H9 (cell line): ENCODE data around the gene PRPF40A. TPM values are rescaled to one million over a fixed set of nuclear protein-coding genes. Genes with fewer than 3 reads are reported as not detected.
"Not testable (repeated sequence)": the region's sequence is repeated elsewhere in the genome, so short reads cannot be mapped to it uniquely, and the experiment has no call there.

Experiments
- DNase-seq: peaks from one replicate; pipeline ENCODE4 v3.0.0-alpha.2; 2017
- H2AFZ ChIP-seq: one replicate; pipeline ENCODE4 v1.6.1; 2013; ENCODE audit warnings: mild to moderate bottlenecking, low read length, control low read depth, moderate library complexity
- H2AK5ac ChIP-seq: 2 replicates; pipeline ENCODE4 v1.6.1; 2013; ENCODE audit warnings: low read length, control low read depth, mixed read lengths; ENCODE audit not compliant: insufficient read length
- H2BK120ac ChIP-seq: one replicate; pipeline ENCODE4 v1.6.1; 2013; ENCODE audit warnings: low read depth, mild to moderate bottlenecking, low read length, control low read depth, inconsistent platforms; ENCODE audit not compliant: poor library complexity, severe bottlenecking
- H2BK12ac ChIP-seq: 2 replicates; pipeline ENCODE4 v1.6.1; 2013; ENCODE audit warnings: low read length, control low read depth, mixed read lengths, low read depth; ENCODE audit not compliant: insufficient read length
- H2BK15ac ChIP-seq: 2 replicates; pipeline ENCODE4 v1.6.1; 2013; ENCODE audit warnings: low read depth, low read length, control low read depth
- H2BK20ac ChIP-seq: one replicate; pipeline ENCODE4 v1.6.1; 2013; ENCODE audit warnings: low read depth, mild to moderate bottlenecking, low read length, control low read depth, inconsistent platforms; ENCODE audit not compliant: poor library complexity, severe bottlenecking
- H2BK5ac ChIP-seq: 2 replicates; pipeline ENCODE4 v1.6.1; 2013; ENCODE audit warnings: low read length, control low read depth, mixed read lengths; ENCODE audit not compliant: insufficient read length
- H3K14ac ChIP-seq: 2 replicates; pipeline ENCODE4 v1.6.1; 2013; ENCODE audit warnings: low read length, control low read depth; ENCODE audit not compliant: insufficient read depth
- H3K18ac ChIP-seq: 2 replicates; pipeline ENCODE4 v1.6.1; 2013; ENCODE audit warnings: low read depth, mild to moderate bottlenecking, mixed read lengths, low read length, control low read depth; ENCODE audit not compliant: insufficient read length
- H3K23ac ChIP-seq: 2 replicates; pipeline ENCODE4 v1.6.1; 2013; ENCODE audit warnings: low read length, control low read depth, mixed read lengths, low read depth; ENCODE audit not compliant: insufficient read length
- H3K23me2 ChIP-seq: 2 replicates; pipeline ENCODE4 v1.6.1; 2013; ENCODE audit warnings: low read depth, mild to moderate bottlenecking, mixed read lengths, low read length, control low read depth; ENCODE audit not compliant: insufficient read length, poor library complexity, severe bottlenecking
- H3K27ac ChIP-seq: 2 replicates; pipeline ENCODE4 v1.5.1; 2013; ENCODE audit warnings: low read length, control low read depth, mixed read lengths, low read depth; ENCODE audit not compliant: insufficient read length
- H3K27me3 ChIP-seq: 2 replicates; pipeline ENCODE4 v1.6.1; 2013; ENCODE audit warnings: low read length, control low read depth, inconsistent platforms; ENCODE audit not compliant: insufficient read depth
- H3K4ac ChIP-seq: 2 replicates; pipeline ENCODE4 v1.6.1; 2013; ENCODE audit warnings: low read depth, mild to moderate bottlenecking, control low read depth, inconsistent platforms, low read length, moderate library complexity
- H3K4me1 ChIP-seq: 2 replicates; pipeline ENCODE4 v1.6.1; 2013; ENCODE audit warnings: low read length, control low read depth, inconsistent platforms; ENCODE audit not compliant: insufficient read depth
- H3K4me2 ChIP-seq: 2 replicates; pipeline ENCODE4 v1.6.1; 2013; ENCODE audit warnings: low read length, control low read depth, mixed read lengths; ENCODE audit not compliant: insufficient read length, insufficient read depth
- H3K56ac ChIP-seq: 2 replicates; pipeline ENCODE4 v1.6.1; 2013; ENCODE audit warnings: low read depth, mild to moderate bottlenecking, mixed read lengths, low read length, control low read depth; ENCODE audit not compliant: insufficient read length
- H3K79me1 ChIP-seq: 2 replicates; pipeline ENCODE4 v1.6.1; 2013; ENCODE audit warnings: low read depth, mild to moderate bottlenecking, moderate library complexity, low read length, control low read depth, inconsistent platforms; ENCODE audit not compliant: insufficient read depth, poor library complexity, severe bottlenecking
- H3K79me2 ChIP-seq: 2 replicates; pipeline ENCODE4 v1.6.1; 2013; ENCODE audit warnings: low read length, control low read depth, inconsistent platforms; ENCODE audit not compliant: insufficient read depth
- H3K9ac ChIP-seq: 2 replicates; pipeline ENCODE4 v1.6.1; 2013; ENCODE audit warnings: low read length, control low read depth, mixed read lengths; ENCODE audit not compliant: insufficient read length; ENCODE audit errors: extremely low read depth
- H3K9me3 ChIP-seq: one replicate; pipeline ENCODE4 v1.6.1; 2013; ENCODE audit warnings: low read depth, low read length, inconsistent platforms; ENCODE audit not compliant: control insufficient read depth
- H3T11ph ChIP-seq: one replicate; pipeline ENCODE4 v1.6.1; 2013; ENCODE audit warnings: mild to moderate bottlenecking, low read length, control low read depth, inconsistent platforms
- H4K20me1 ChIP-seq: one replicate; pipeline ENCODE4 v1.6.1; 2013; ENCODE audit not compliant: control insufficient read depth, insufficient read length, insufficient read depth
- H4K5ac ChIP-seq: 2 replicates; pipeline ENCODE4 v1.6.1; 2013; ENCODE audit warnings: low read depth, mild to moderate bottlenecking, mixed read lengths, low read length, control low read depth; ENCODE audit not compliant: insufficient read length
- H4K8ac ChIP-seq: replicated peaks from 2 replicates; pipeline ENCODE4 v1.6.1; 2013; ENCODE audit warnings: low read length, control low read depth, mixed read lengths, low read depth; ENCODE audit not compliant: insufficient read length
- H4K91ac ChIP-seq: 2 replicates; pipeline ENCODE4 v1.6.1; 2013; ENCODE audit warnings: low read depth, mild to moderate bottlenecking, moderate library complexity, mixed read lengths, low read length, control low read depth; ENCODE audit not compliant: insufficient read length
- H3K27ac Mint-ChIP-seq, 3 experiments: 2 replicates in 2 of 3; 3 replicates in 1 of 3; pipeline ENCODE4 v1.8.0; 2020 to 2021; ENCODE audit warnings: mixed read lengths in 3 of 3, mild to moderate bottlenecking in 1 of 3, moderate library complexity in 1 of 3
- H3K27me3 Mint-ChIP-seq: 2 replicates; pipeline ENCODE4 v1.8.0; 2021; ENCODE audit warnings: low read depth, mild to moderate bottlenecking, moderate library complexity, mixed read lengths
- H3K36me3 Mint-ChIP-seq, 3 experiments: 2 replicates in 2 of 3; 3 replicates in 1 of 3; pipeline ENCODE4 v1.8.0; 2020 to 2021; ENCODE audit warnings: low read depth in 3 of 3, mixed read lengths in 3 of 3; ENCODE audit not compliant: insufficient read depth in 1 of 3
- H3K4me1 Mint-ChIP-seq, 2 experiments: 2 replicates each; pipeline ENCODE4 v1.8.0; 2020; ENCODE audit warnings: mixed read lengths in 2 of 2
- H3K4me3 Mint-ChIP-seq, 2 experiments: 2 replicates in 1 of 2; 3 replicates in 1 of 2; pipeline ENCODE4 v1.8.0; 2020 to 2021; ENCODE audit warnings: mild to moderate bottlenecking in 2 of 2, mixed read lengths in 2 of 2, moderate library complexity in 1 of 2
- H3K9me3 Mint-ChIP-seq, 2 experiments: 2 replicates in 1 of 2; 3 replicates in 1 of 2; pipeline ENCODE4 v1.8.0; 2020; ENCODE audit warnings: mild to moderate bottlenecking in 2 of 2, mixed read lengths in 2 of 2, moderate library complexity in 1 of 2
- WGBS: extraction: QIAGEN DNeasy Blood & Tissue Kit; methylation state at CpG from one replicate; pipeline ENCODE4 v1.1.7; 2013; ENCODE audit warnings: missing lambda C conversion rate, low lambda C conversion rate, mixed read lengths; ENCODE audit not compliant: insufficient read length; ENCODE audit errors: extremely low coverage; 5-methylcytosine and 5-hydroxymethylcytosine counted together
- total RNA-seq: library from RNA; stranded (reverse); gene quantifications from 2 replicates; pipeline ENCODE4 v1.2.1, GENCODE V29; 2021
- TF ChIP-seq, protein P1 (sequence below): fragments of 200-600 bp; sonication (generic); conservative IDR thresholded peaks from 3 replicates; pipeline ENCODE4 v1.8.0; 2021; ENCODE audit warnings: antibody characterized with exemption, mild to moderate bottlenecking

The PRPF40A gene
- total RNA-seq, 1 experiment from 2014 or later, result 158 TPM

DNA sequence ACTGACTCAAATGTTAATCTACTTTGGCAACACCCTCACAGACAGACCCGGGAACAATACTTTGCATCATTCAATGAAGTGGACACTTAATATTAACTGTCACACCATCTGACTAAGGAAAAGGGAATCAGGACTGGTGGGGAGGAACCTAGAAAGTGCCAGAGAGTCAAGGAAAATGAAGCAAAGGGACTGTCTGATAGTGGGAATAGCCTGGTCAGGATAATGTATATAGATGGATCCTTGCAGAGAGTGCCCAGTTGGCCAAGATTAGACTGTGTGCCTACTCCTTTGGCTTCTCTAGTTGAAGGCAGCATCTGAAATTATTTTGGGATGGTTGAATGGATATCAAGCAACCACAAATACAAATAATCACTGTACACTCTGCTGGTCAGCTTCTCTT lies 46.4 kb upstream of the PRPF40A start:
- Histone ChIP-seq H2BK120ac (no peak overlapping the region), H3K23me2 (no peaks in the 10 kb centered on the region), H2BK15ac (no peak overlapping the region), H3K9me3 (no peaks in the 10 kb centered on the region), H3K4me2 (no peak overlapping the region), H3K23ac (no peak overlapping the region), H3K27ac (no peak overlapping the region), H3K9ac (no peak overlapping the region), H4K8ac (no peak overlapping the region), H3K56ac (no peak overlapping the region), H3K4ac (no peak overlapping the region), H3K18ac (no peak overlapping the region), H3K79me1 (no peaks in the 10 kb centered on the region), H3K79me2 (no peaks in the 10 kb centered on the region), H2BK20ac (no peak overlapping the region), H4K5ac (no peak overlapping the region), H3K14ac (no peak overlapping the region), H2BK5ac (no peak overlapping the region), H3K27me3 (no peaks in the 10 kb centered on the region), H3K4me1 (no peaks in the 10 kb centered on the region), H2AFZ (no peak overlapping the region), H3T11ph (no peak overlapping the region), H4K20me1 (no peaks in the 10 kb centered on the region), H4K91ac (no peak overlapping the region), H2BK12ac (no peak overlapping the region), H2AK5ac (no peak overlapping the region)
- H3K27ac Mint-ChIP-seq, result no peak overlapping the region
- TF ChIP-seq, protein P1, sequence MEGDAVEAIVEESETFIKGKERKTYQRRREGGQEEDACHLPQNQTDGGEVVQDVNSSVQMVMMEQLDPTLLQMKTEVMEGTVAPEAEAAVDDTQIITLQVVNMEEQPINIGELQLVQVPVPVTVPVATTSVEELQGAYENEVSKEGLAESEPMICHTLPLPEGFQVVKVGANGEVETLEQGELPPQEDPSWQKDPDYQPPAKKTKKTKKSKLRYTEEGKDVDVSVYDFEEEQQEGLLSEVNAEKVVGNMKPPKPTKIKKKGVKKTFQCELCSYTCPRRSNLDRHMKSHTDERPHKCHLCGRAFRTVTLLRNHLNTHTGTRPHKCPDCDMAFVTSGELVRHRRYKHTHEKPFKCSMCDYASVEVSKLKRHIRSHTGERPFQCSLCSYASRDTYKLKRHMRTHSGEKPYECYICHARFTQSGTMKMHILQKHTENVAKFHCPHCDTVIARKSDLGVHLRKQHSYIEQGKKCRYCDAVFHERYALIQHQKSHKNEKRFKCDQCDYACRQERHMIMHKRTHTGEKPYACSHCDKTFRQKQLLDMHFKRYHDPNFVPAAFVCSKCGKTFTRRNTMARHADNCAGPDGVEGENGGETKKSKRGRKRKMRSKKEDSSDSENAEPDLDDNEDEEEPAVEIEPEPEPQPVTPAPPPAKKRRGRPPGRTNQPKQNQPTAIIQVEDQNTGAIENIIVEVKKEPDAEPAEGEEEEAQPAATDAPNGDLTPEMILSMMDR, result no peak
- no peak for DNase-seq
- no peak overlapping the region for H3K4me3 Mint-ChIP-seq
- H3K4me1 Mint-ChIP-seq, result no peaks in the 10 kb centered on the region
- H3K27me3 Mint-ChIP-seq, result 0 out of 2 replicates have a peak, but pooled peaks cover 2% of the 10 kb centered on the region
- H3K36me3 Mint-ChIP-seq, result peaks cover 4 to 13% (median 12%) of the 10 kb centered on the region in 3 experiments; a peak in 5 of 7 replicates
- no peaks in the 10 kb centered on the region for H3K9me3 Mint-ChIP-seq
- no CpG with 5 or more reads among the region's 1 CpG for WGBS

DNA sequence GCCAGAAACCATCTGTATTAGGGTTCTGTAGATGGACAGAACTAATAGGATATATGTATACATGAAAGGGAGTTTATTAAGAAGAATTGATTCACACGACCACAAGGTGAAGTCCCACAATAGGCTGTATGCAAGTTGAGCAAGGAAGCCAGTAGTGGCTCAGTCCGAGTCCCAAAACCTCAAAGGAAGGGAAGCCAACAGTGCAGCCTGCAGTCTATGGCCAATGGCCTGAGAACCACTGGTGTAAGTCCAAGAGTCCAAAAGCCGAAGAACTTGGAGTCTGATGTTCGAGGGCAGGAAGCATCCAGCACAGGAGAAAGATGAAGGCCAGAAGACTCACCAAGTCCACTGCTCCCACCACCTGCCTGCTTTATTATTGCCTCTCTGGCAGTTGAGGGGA lies 45.9 kb upstream of the PRPF40A start:
- H2BK20ac ChIP-seq, H2AFZ ChIP-seq, H4K91ac ChIP-seq, H3K23ac ChIP-seq, H3K18ac ChIP-seq, H4K20me1 ChIP-seq, H3K79me1 ChIP-seq, H3K14ac ChIP-seq, H3K27me3 ChIP-seq, H3K23me2 ChIP-seq, DNase-seq, H3K9me3 ChIP-seq, H3K4ac ChIP-seq, H3K4me2 ChIP-seq, H4K5ac ChIP-seq, H2BK5ac ChIP-seq, H2BK15ac ChIP-seq, H3K4me1 ChIP-seq, H3K4me3 Mint-ChIP-seq, H3K9ac ChIP-seq, H3K56ac ChIP-seq, H3K79me2 ChIP-seq, H2BK12ac ChIP-seq, H3K9me3 Mint-ChIP-seq, H3K27ac ChIP-seq, H2BK120ac ChIP-seq, H3K27ac Mint-ChIP-seq, H3T11ph ChIP-seq, H2AK5ac ChIP-seq, H3K4me1 Mint-ChIP-seq, H3K27me3 Mint-ChIP-seq, H4K8ac ChIP-seq: not testable (repeated sequence)
- H3K36me3 Mint-ChIP-seq, result peaks cover 4 to 13% (median 12%) of the 10 kb centered on the region in 3 experiments; a peak in 5 of 7 replicates
- no CpG with 5 or more reads among the region's 4 CpGs for WGBS
